Muscle of back (tissue), 11 donors: Measurements from ENCODE around the gene PGPEP1. TPM values are rescaled to one million over a fixed set of nuclear protein-coding genes. Genes with fewer than 3 reads are reported as not detected.
"Not testable (repeated sequence)": the region's sequence is repeated elsewhere in the genome, so short reads cannot be mapped to it uniquely, and the experiment has no call there.

Experiments
- DNase-seq, 3 donors: peaks; one replicate each; pipeline versions ENCODE4 v3.0.0 to v3.0.0-alpha.2; 2013
- polyA plus RNA-seq, 10 donors: library from polyadenylated mRNA; unstranded; fragments of 120-200 nt; gene quantifications; one replicate each; pipeline ENCODE4 v1.2.1, GENCODE V29; 2013; ENCODE audit not compliant: insufficient read length in 10 of 10

Gene PGPEP1
- polyA plus RNA-seq, 10 donors: 8.6 to 15.8 (median 10.2) TPM

- DNase-seq: no peak
Observed at GRCh38 chr19:18307271-18307681, 33.1 kb upstream of the PGPEP1 start.

- no peak for DNase-seq
Observed at GRCh38 chr19:18308051-18308947, 32.1 kb upstream of the PGPEP1 start.

- DNase-seq: no peak
Observed at GRCh38 chr19:18308948-18309325, 31.5 kb upstream of the PGPEP1 start.

- no peak for DNase-seq
Observed at GRCh38 chr19:18309525-18310064, 30.8 kb upstream of the PGPEP1 start.

GRCh38 chr19:18310118-18310909 is 30.1 kb upstream of the PGPEP1 start:
- DNase-seq: no peak

GRCh38 chr19:18310966-18311365 is 29.4 kb upstream of the PGPEP1 start:
- no peak for DNase-seq

- no peak for DNase-seq
Observed at GRCh38 chr19:18311502-18312091, 28.8 kb upstream of the PGPEP1 start.

- no peak for DNase-seq
Observed at GRCh38 chr19:18312092-18312534, 28.3 kb upstream of the PGPEP1 start.

GRCh38 chr19:18313398-18313797 is 27.0 kb upstream of the PGPEP1 start:
- DNase-seq: no peak

- peak in 1 of 3 donors; percentile 37 for DNase-seq
Observed at GRCh38 chr19:18317961-18318800, 22.2 kb upstream of the PGPEP1 start.

GRCh38 chr19:18319591-18320135 is 20.7 kb upstream of the PGPEP1 start:
- no peak for DNase-seq

GRCh38 chr19:18320865-18321733 is 19.3 kb upstream of the PGPEP1 start:
- DNase-seq: no peak

- DNase-seq: no peak
Observed at GRCh38 chr19:18321734-18322102, 18.7 kb upstream of the PGPEP1 start.

- peak in 1 of 3 donors; percentile 72 for DNase-seq
Observed at GRCh38 chr19:18322318-18322758, 18.1 kb upstream of the PGPEP1 start.

GRCh38 chr19:18322759-18323460 is 17.5 kb upstream of the PGPEP1 start, which contains the start of gene LSM4:
LSM4 (minus strand) TSS chr19:18323076; CDS start chr19:18323020, 56 bp downstream.
- peak; percentile 97 to 99 (median 97) for DNase-seq

- DNase-seq: not testable (repeated sequence)
Observed at GRCh38 chr19:18324373-18324731, 16.0 kb upstream of the PGPEP1 start.

- DNase-seq: no peak
Observed at GRCh38 chr19:18326772-18327171, 13.6 kb upstream of the PGPEP1 start.

- DNase-seq: peak; percentile 97 to 98 (median 98)
Observed at GRCh38 chr19:18328340-18329034, 11.9 kb upstream of the PGPEP1 start.
